K562 (cell line): ENCODE results near the gene RBSN. TPM values are rescaled to one million over a fixed set of nuclear protein-coding genes. Genes with fewer than 3 reads are reported as not detected.

Experiments used
- E2F3 ChIP-seq: fragments of 250-450 bp; sonication (Bioruptor Pico); IDR thresholded peaks from 2 replicates; pipeline ENCODE4 v1.4.0; 2020; ENCODE audit warnings: mild to moderate bottlenecking
- ELF4 ChIP-seq: fragments of 450-650 bp; formaldehyde crosslinking; IDR thresholded peaks from 2 replicates; pipeline ENCODE4 v1.4.0; 2022; ENCODE audit warnings: missing genetic modification characterization
- ESRRA ChIP-seq: fragments of 450-650 bp; IDR thresholded peaks from 2 replicates; pipeline ENCODE4 v1.6.1; 2014; ENCODE audit warnings: low read depth, mild to moderate bottlenecking, moderate library complexity, borderline replicate concordance
- MYNN ChIP-seq, 2 experiments: sonication (generic); formaldehyde crosslinking in 1 of 2; IDR thresholded peaks; 2 replicates each; pipeline versions ENCODE4 v1.5.0 to v1.6.1; 2016 to 2020; ENCODE audit warnings: antibody characterized with exemption in 1 of 2, missing genetic modification reagents in 1 of 2
- NFIC ChIP-seq: fragments of 450-650 bp; IDR thresholded peaks from 2 replicates; pipeline ENCODE4 v1.6.1; 2017; ENCODE audit warnings: mild to moderate bottlenecking, inconsistent platforms
- NR3C1 ChIP-seq: sonication (generic); formaldehyde crosslinking; IDR thresholded peaks from 2 replicates; pipeline ENCODE4 v1.8.1; 2022; ENCODE audit warnings: missing genetic modification reagents
- PCBP2 ChIP-seq: fragments of 200-400 bp; formaldehyde crosslinking; IDR thresholded peaks from 2 replicates; pipeline ENCODE4 v1.6.1; 2018; ENCODE audit warnings: low read length, low read depth, mild to moderate bottlenecking, moderate library complexity; ENCODE audit not compliant: poor library complexity, severe bottlenecking
- POLR2AphosphoS5 ChIP-seq: IDR thresholded peaks from 2 replicates; pipeline ENCODE4 v1.6.1; 2011; ENCODE audit warnings: mild to moderate bottlenecking, low read depth, low read length, moderate library complexity; ENCODE audit not compliant: control insufficient read depth, insufficient read depth
- TARDBP ChIP-seq: fragments of 450-650 bp; IDR thresholded peaks from 2 replicates; pipeline ENCODE4 v1.6.1; 2016
- YBX1 ChIP-seq: fragments of 450-650 bp; IDR thresholded peaks from 2 replicates; pipeline ENCODE4 v1.7.1; 2016; ENCODE audit warnings: mild to moderate bottlenecking
- ZBED1 ChIP-seq: IDR thresholded peaks from 2 replicates; pipeline ENCODE4 v1.6.1; 2014
- ZC3H4 ChIP-seq: sonication (generic); formaldehyde crosslinking; IDR thresholded peaks from 2 replicates; pipeline ENCODE4 v1.9.0; 2021; ENCODE audit warnings: missing genetic modification reagents, borderline replicate concordance
- ZFP91 ChIP-seq: sonication (generic); formaldehyde crosslinking; IDR thresholded peaks from 2 replicates; pipeline ENCODE4 v1.8.0; 2022; ENCODE audit warnings: mild to moderate bottlenecking, missing genetic modification reagents
- ZNF318 ChIP-seq, 2 experiments: fragments of 450-650 bp; IDR thresholded peaks; 2 replicates each; pipeline ENCODE4 v1.6.1; 2016; ENCODE audit warnings: mild to moderate bottlenecking in 2 of 2, borderline replicate concordance in 1 of 2, low read depth in 1 of 2, moderate library complexity in 1 of 2
- ZNF75A ChIP-seq: fragments of 450-650 bp; formaldehyde crosslinking; IDR thresholded peaks from 2 replicates; pipeline ENCODE4 v1.4.0; 2020; ENCODE audit warnings: mild to moderate bottlenecking
- polyA plus RNA-seq, 8 experiments: library from polyadenylated mRNA; depleted of rRNA in 4 of 8; stranded (reverse) in 5 of 8; unstranded in 3 of 8; fragments of >200 nt; fragmentation: Nextera tagmentation in 2 of 8; fragmentation: Illumina TruSeq in 1 of 8; extraction: Ambion mirVana in 2 of 8; extraction: Trizol in 1 of 8; gene quantifications; 2 replicates each; pipeline versions ENCODE4 v1.2.1 to v1.2.3, GENCODE V29; 2011 to 2014; ENCODE audit warnings: inconsistent platforms in 1 of 8, missing spikeins in 1 of 8
- total RNA-seq, 7 experiments: library from RNA; depleted of rRNA in 6 of 7; stranded (reverse); fragments of >200 nt in 6 of 7; fragmentation: Illumina TruSeq in 2 of 7; extraction: Trizol in 2 of 7; gene quantifications; 2 replicates each; pipeline versions ENCODE4 v1.2.1 to v1.2.3, GENCODE V29; 2011 to 2021; ENCODE audit warnings: low replicate concordance in 1 of 7
- TF ChIP-seq, protein P1 (sequence below): fragments of 200-800 bp; sonication (Bioruptor generic); IDR thresholded peaks from 2 replicates; pipeline ENCODE4 v1.6.1; 2017; ENCODE audit warnings: missing genetic modification characterization, missing compliant biosample characterization

Gene RBSN
- total and polyA plus RNA-seq, 9 of the 15 experiments (the other 6 are each of a cell fraction or from before 2014, with no cell fraction given) = 2.9 to 19.6 (median 15.0) TPM

GRCh38 chr3:15064835-15065549 lies 34.0 kb downstream of the RBSN start, which contains the start of gene MRPS25 (continued):
- TF ChIP-seq, protein P1, sequence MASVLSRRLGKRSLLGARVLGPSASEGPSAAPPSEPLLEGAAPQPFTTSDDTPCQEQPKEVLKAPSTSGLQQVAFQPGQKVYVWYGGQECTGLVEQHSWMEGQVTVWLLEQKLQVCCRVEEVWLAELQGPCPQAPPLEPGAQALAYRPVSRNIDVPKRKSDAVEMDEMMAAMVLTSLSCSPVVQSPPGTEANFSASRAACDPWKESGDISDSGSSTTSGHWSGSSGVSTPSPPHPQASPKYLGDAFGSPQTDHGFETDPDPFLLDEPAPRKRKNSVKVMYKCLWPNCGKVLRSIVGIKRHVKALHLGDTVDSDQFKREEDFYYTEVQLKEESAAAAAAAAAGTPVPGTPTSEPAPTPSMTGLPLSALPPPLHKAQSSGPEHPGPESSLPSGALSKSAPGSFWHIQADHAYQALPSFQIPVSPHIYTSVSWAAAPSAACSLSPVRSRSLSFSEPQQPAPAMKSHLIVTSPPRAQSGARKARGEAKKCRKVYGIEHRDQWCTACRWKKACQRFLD = peak; percentile 93
- TF ChIP-seq NFIC (peak; percentile 64), YBX1 (no peak), PCBP2 (no peak), ZNF318 (IDR thresholded peaks at IDR 0.05; ENCODE audit: borderline replicate concordance in 1 of 2, low read depth in 1 of 2) (no peak), ZC3H4 (CRISPR knock-in tag) (no peak), E2F3 (CRISPR knock-in tag) (peak; percentile 86), ZBED1 (no peak), ELF4 (CRISPR knock-in tag) (0 out of 2 replicates have a peak, but pooled peaks have one; percentile 45), ZNF75A (CRISPR knock-in tag) (no peak), ZFP91 (CRISPR knock-in tag) (no peak), MYNN (IDR thresholded peaks at IDR 0.05) (no peak), MYNN (CRISPR knock-in tag; IDR thresholded peaks at IDR 0.05) (no peak), NR3C1 (CRISPR knock-in tag) (no peak), ESRRA (peak; percentile 99), TARDBP (no peak), POLR2AphosphoS5 (peak; percentile 98)
